Endometrial microvascular endothelial cells (primary cell): ENCODE measurements around the gene RAB36. TPM values are rescaled to one million over a fixed set of nuclear protein-coding genes. Genes with fewer than 3 reads are reported as not detected.
"Not testable (repeated sequence)": the region's sequence is repeated elsewhere in the genome, so short reads cannot be mapped to it uniquely, and the experiment has no call there.

ENCODE experiments used
- in situ Hi-C: cut with HindIII; loops from 2 replicates; pipeline ENCODE4 v1.10.0; 2017; ENCODE audit warnings: low sequenced_read_pairs, low pct_unique_long_range_greater_than_20kb; ENCODE audit errors: inconsistent ontology term
- total RNA-seq: library from RNA; depleted of rRNA; stranded (reverse); fragments of >200 nt; gene quantifications from one replicate; pipeline ENCODE4 v1.2.3, GENCODE V29; 2015; ENCODE audit errors: inconsistent ontology term

The RAB36 gene
- total RNA-seq, 1 donor from 2014 or later, result 1.6 TPM

DNA sequence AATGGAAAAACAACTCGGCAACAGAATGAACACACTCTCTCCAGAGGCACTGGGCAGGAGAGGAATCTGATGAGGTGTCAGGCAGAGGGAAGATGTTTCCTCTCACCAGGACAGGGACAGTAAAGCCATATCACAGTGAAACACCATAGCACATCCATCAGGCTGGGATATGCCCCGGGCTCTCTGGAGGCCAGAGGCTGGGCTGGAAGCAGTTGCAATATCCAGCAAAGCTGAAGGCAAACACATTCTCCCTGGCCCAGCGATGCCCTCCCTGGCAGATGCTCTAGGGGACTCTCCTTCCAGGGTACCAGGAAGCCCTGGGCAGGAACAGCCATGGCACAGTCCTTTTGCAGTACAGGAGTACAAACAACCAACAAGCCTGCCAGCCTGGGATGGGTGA is 14.6 kb upstream of the RAB36 start:
- in situ Hi-C loops, result no loop called here

DNA sequence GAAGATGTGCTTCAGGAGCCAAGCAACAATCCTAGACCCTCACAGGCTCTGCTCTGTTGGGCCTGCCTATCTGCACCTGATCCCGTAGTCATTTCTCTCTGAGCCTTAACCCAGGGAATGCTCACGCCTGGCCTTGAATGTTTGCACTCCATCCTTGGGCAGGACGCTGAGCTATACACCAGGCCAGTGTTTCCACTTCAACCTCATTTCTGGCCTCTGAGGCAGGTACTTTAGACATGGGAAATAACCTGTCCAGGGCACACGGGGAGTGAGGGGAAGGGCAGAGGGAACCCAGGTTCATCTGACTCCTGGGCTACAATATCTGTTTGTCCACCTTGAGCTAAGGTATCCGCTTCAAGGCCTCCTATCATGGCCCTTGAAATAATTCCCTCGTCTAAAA is 13.3 kb upstream of the RAB36 start:
- in situ Hi-C loops, result no loop called here

DNA sequence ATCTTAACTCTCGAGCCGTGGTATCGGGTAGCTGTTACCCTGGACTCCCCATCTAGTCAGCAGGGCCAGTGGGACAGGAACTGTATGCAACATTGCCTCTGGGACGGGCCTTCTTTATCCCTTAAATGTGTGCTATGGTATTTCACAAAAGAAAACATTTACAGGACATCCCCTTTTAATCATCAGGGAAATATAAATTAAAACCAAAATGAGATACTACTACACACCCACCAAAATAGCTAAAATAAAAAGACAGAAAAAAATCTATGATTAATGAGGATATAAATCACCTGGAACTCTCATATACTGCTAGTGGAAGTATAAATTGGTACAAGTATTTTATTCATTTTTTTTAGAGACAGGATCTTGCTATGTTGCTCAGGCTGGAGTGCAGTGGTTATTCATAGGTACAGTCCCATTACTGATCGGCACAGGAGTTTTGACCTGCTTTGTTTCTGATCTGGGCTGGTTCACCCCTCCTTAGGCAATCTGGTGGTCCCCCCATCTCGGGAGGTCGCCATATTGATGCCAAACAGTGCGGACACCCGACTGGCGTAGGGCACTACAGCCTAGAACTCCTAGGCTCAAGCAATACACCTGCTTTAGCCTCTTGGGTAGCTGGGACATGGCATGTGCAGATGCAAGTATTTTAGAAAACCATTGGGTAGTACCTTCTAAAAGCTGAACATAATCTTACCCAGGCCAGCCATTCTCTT is 12.7 kb upstream of the RAB36 start:
- in situ Hi-C loops, result no loop called here

DNA sequence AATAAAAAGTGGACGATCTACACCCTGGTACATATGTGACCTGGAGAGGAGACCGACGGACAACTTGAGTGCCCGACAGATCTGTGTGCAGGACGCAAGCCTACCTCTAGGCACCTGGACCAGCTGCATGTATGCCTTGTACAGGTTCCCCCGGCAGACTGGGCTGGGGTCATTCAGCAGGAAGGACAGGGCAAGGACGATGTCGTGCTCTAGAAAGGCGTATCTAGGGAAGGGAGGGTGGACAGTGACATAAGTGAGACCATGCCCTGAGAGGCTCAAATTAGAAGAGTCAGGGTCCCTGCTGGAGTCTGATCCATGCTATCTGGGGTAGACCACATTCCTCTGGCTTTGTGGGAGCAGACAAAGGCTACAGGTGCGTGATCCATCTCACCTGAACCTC is 11.4 kb upstream of the RAB36 start:
- in situ Hi-C loops, result no loop called here

DNA sequence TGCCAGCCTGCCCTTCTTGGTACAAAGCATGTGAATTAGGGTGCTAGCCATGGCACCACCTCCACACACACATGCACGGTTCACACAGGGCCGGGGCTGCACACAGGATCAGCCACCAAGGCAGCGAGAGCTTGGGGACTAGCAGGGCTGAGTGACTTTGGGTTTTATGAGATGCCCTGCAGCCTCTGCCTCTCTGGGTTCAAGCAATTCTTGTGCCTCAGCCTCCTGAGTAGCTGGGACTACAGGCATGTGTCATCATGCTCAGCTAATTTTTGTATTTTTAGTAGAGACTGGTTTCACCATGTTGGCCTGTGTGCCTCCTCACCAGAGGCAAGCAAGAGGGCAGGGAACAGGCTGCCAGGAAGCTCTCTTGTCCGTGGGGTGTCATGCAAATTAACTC is 8.3 kb upstream of the RAB36 start:
- in situ Hi-C loops, result not testable (repeated sequence)

DNA sequence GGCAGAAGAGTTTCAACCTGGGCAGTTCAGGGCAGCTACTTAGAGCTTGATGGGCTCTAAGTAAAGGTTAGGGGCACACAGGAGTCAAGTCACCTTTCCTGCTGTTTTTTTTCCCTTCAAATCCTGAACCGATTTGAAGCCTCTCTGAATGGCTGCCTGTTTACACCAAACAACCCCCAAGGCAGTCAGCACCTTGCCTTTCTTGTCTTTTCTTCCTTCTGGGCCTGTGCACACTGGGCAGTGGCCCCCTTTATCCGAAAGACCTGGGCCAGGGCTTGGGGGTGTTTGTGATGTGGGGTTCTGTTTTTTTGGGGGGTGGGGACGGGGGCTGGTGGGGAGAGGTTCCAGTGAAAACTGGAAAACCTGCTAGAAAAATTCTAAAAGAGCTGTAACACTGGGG is 7.8 kb upstream of the RAB36 start:
- in situ Hi-C loops, result no loop called here

DNA sequence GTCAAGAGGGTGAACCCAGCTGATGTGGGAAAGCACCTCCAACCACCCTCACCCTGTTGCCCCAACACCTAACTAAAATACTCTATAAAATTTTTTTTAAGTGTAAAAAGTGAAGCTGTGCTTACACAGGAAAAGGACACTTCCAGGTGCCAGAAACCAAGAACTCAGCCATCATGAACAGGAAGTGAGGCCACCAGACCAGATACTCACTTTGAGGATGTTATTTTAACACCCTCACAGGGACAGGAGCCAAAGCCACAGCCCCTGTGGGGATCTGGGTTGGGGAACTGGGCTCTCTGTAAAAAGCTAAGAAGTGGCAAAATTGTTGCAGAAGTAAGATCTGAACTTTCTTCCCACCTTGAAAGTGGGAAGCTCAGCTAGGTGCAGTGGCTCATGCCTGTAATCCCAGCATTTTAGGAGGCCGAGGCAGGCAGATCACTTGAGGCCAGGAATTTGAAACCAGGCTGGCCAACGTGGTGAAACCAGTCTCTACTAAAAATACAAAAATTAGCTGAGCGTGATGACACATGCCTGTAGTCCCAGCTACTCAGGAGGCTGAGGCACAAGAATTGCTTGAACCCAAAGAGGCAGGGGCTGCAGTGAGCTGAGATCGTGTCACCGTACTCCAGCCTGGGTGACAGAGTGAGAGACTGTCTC is 7.2 kb upstream of the RAB36 start:
- in situ Hi-C loops, result no loop called here

DNA sequence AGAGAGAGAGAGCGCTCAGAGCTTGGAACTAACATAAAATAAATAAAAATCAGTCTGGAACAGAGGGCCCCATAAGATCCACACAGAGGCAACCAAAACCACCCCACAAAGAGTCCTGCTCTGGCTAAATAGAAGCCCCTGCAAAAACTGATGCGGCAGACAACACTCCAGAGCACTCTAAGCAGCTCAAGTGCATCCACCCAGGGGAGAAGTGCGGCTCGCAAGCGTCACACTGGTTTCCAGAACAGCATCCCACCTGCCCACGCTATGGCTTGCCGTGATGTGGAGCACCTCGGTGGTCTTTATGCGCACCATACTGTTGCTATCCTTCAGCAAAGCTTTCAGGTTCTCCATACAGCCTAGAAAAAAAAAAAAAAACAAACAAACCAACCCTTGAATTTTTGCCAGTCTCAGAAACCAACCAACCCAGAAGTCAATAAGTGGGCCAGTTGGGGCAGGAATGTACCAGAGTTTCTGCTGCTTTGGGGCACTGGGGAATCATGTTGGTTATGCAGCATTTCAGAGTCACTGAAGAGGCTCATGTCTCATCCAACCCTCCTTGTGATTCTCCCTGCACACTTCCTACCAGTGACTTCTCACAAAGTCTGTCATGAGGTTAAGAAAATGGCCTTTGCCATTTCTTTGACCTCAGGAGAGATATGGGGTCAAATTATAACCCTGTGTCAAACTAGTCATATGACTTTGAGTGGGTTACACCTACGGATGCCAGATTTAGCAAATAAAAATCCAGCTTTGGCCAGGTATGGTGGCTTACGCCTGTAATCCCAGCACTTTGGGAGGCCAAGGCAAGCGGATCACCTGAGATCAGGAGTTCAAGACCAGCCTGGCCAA is 6.5 kb upstream of the RAB36 start:
- in situ Hi-C loops, result no loop called here

DNA sequence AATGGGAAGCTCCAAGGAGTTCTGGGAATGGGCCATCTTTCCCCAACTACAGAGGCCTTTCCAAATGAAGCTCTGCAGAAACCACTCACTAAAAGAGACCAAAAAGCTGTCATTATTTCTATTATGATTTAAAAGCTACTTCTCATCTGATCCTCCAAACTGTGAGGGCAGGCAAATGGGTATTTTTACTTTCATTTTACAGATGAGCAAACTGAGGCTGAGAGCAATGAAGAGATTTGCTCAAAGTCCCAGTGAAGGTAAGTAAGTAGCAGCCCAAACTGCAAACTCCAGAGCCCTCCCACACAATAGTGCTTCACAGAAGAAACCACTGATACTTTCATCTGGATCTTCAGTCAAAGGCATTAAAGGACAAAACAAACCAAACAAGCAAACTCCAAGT is 4.9 kb upstream of the RAB36 start:
- in situ Hi-C loops, result no loop called here

DNA sequence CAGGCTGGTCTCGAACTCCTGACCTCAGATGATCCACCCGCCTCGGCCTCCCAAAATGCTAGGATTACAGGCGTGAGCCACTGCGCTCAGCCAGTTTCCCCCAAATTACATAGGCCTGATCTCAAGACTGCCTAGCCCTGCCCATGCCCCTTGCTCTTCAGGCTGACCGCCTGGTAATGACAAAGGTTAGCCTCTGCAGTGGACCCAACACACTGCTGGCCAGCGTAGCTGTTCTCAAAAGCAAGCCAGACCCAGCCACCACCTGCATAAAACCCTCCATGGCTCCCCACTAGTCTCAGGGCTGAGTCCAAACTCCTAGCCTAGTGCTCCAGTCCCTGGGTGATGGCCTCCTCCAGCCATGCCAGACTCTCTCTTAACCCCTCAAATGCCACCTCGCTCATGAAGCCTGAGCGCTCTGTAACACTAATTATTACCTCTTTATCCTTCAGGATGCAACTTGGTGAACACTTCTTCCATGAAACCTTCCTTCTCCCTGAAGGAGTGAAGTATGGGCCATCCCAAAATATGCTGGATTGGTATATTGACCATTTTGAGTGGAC is 2.7 kb upstream of the RAB36 start:
- in situ Hi-C loops, result no loop called here

DNA sequence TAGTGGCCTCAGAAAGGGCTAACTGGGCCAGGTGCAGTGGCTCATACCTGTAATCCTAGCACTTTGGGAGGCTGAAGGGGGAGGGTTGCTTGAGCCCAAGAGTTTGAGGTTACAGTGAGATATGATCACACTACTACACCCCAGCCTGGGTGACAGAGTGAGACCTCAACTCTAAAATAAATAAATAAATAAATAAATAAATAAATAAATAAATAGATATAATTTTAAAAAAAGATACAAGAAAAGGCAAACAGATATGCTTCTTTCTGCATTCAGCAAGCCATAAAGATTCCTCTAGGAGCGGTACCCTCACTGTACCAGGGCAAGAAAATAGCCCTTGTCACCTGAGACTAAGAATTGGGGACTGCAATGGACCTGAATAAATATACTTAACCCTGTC is 2.2 kb upstream of the RAB36 start:
- in situ Hi-C loops, result no loop called here

DNA sequence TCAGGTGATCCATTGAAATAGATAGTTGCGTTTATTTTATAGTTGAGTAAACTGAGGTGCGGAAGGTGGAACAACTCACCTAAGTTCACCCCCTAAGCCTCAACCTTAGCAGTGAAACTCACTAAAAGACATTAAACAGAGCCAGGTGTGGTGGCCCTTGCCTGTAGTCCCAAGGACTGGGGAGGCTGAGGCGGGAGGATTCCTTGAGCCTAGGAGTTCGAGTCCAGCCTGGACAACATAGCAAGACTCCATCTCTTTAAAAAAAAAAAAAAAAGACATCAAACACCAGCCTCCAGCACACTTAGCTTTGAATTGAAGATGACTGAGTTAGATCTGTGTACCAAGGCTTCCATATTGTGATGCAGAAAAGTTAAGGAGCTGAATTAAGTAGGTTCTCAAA is 845 bp upstream of the RAB36 start:
- in situ Hi-C loops, result no loop called here

DNA sequence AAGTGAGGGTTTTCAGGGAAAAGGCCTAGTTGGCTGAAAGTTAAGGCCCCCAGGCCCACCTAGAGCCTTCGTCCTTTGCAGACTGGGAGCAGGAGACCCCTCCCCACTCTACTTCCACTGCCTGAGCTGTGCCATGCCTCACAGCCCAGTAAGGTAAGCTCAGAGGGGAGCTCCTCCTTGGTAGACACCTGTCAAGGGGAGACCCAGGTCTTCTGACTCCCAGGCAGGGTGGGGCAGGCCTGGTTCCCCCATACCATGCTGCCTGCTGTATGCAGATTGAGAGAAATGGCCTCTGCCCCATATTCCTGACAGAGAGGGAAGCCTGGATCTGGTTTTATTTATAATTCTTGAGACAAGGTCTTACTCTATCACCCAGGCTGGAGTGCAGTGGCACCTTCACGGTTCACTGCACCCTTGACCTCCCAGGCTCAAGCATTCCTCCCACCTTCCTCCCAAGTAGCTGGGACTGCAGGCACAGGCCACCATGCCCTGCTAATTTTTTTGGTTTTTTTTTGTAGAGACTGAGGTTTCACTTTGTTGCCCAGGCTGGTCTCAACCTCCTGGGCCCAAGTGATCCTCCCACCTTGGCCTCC is 697 bp downstream of the RAB36 start:
- in situ Hi-C loops, result no loop called here

DNA sequence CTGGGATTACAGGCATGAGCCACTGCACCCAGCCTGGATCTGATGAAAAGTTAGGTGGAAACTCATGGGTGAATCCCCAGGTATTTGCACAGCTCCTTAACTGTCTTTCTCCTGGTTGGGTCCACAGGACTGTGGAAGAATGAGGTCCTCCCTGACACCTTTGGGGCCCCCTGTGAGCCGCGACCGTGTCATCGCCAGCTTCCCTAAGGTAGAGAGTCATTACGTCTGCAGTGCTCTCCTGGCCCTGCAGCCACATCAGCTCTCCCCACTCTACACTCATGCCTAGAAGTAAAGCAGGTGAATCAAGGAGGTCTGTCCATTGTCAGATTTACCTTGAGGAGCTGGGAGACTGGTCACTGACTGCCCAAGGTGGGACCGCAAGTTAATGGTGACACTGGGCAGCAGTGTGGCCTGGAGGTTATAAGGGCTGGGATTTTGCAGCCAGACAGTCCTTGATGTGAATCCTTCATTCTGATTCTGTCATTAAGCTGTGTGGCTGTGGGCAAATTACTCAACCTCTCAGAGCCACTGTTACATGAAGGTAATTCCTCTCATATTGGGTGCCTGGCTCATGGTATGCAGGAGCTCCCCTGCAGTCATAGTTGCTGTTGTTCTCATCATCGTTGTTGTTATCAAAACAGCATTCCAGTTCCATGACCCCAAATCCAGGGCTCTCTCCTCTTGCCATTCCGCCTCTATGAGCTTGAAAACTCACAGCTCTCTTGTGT is 1.4 kb downstream of the RAB36 start:
- in situ Hi-C loops, result no loop called here

DNA sequence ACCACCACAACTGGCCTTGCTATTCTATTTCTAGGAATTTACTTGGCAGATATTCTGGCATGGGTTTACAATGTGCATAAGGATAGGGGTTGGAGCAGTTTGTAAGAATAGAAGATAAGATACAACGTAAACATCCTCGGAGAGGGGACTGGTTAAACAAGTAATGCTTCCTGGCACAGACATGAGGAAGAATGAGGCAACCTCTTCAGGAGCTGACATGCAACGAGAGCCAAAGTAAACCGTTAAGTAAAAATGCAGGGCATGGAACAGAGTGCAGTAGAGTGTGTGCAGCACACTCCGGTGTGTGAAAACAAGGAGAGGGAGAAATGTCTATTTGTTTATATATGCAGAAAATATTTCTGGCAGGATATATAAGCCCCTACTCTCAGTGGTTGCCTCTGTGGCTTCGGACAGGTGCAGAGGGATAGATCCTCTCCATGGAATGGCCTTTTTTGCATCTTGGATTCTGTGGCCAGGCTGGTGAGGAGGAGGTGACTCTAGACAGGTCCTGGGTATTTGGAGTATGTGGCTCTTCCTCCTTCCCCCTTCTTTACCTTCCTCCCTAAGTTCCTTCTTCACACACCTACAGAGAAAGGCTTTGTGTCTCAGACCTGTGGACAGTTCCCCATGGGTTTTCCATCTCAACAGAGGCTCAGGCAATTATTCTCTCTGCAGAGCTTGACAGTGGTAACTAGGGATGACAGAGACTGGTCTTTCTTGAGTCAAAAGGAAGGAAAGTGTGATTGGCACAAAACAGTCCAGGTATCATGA is 2.5 kb downstream of the RAB36 start:
- in situ Hi-C loops, result no loop called here

DNA sequence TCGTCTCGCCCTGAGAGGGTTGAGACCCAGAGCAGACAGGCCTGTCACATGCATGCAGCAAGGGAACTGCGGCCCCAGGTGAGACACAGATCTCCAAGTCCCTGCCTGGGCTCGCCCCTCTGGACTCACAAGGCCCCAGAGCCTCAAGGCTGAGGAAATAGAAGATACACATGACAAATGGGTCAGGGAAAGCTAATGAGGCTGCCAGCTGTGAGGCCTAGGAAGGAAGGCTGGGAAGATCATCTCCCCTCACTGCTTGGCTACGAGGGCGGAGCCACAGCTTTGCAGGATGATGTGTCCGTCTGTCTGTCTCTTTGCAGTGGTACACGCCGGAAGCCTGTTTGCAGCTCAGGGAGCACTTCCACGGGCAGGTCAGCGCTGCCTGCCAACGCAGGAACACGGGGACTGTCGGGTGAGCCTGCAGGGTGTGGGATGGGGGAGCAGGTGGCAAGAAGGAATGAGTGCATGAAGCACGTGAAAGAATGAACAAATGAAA is 4.5 kb downstream of the RAB36 start:
- in situ Hi-C loops, result no loop called here

DNA sequence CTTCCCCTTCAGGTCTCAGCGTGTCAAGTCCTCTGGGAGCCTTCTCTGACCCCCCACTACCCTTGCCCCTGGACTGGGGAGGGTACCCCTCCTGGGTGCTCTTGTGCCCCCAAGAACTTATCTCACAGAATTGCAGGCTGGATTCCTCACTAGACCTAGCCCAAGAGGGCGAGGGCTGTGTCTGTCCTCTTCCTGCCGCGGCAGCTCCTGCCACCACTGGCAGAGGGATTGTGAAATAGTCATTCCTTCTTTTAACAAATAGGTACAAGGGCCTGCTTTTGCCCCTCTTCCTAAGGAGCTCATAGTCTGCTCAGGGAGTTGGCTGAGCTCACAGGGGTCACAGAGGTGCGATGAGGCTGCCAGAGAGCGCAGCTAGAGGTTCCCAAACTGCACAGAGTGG is 5.5 kb downstream of the RAB36 start:
- in situ Hi-C loops, result no loop called here

DNA sequence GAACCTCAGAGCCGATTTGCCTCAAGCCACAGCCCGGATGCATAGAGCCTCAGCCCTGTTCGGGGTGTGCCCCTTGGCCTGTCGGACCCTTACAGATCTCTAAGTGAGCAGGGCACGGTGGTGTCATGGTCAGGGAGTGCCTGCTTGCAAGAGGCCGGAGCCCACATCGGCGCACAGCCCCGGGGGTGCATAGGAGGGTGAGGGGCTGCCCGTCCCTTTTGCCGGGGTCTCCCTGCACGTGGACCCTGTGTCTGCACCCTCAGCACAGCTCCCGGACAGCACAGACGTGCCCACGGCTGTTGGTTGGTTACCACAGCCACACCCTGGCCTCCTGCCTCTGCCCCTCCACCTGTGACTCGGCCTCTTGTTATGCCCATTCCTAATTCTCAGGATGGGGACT is 6.5 kb downstream of the RAB36 start:
- in situ Hi-C loops, result no loop called here
